Measurements from ENCODE around the gene MCAM. TPM values are rescaled to one million over a fixed set of nuclear protein-coding genes. Genes with fewer than 3 reads are reported as not detected.
A peak's percentile ranks its signal among the peaks of the same experiment; 100 is the strongest.

MCAM gene
- total RNA-seq, 1 donor, result 11.2 TPM

- no peaks in the 10 kb centered on the region for H3K9me3 ChIP-seq (ENCODE audit: low read depth, low read length)
- H3K4me2 ChIP-seq (ENCODE audit: insufficient read depth, low read length), result peak overlapping the region; percentile 99
- peaks cover 7% of the 10 kb centered on the region for H3K27me3 ChIP-seq (ENCODE audit: insufficient read depth, low read length)
- no peaks in the 10 kb centered on the region for H3K36me3 ChIP-seq (ENCODE audit: insufficient read depth, low read length)
- peak; percentile 99 for DNase-seq (ENCODE audit: insufficient read length, low spot score, missing footprints)
- no peaks in the 10 kb centered on the region for H4K20me1 ChIP-seq (ENCODE audit: insufficient read depth, low read length)
- H3K27ac ChIP-seq (ENCODE audit: low read depth, low read length), result peak overlapping the region; percentile 47
- H3K79me2 ChIP-seq (ENCODE audit: insufficient read depth, low read length), result no peaks in the 10 kb centered on the region
- TF ChIP-seq CTCF (IDR thresholded peaks at IDR 0.05; ENCODE audit: extremely low read depth, low read depth, low read length), result peak; percentile 71
- peaks cover 14% of the 10 kb centered on the region for H3K4me1 ChIP-seq (ENCODE audit: insufficient read depth, low read length)
- H3K4me3 ChIP-seq (ENCODE audit: insufficient read depth, low read length), result peak overlapping the region; percentile 82
- H2AFZ ChIP-seq (ENCODE audit: low read length), result peak overlapping the region; percentile 96
These were observed 39.6 kb upstream of the MCAM start for GRCh38 chr11:119356349-119357031.

- Histone ChIP-seq H3K4me3 (ENCODE audit: insufficient read depth, low read length) (no peak overlapping the region), H3K36me3 (ENCODE audit: insufficient read depth, low read length) (no peaks in the 10 kb centered on the region), H3K4me2 (ENCODE audit: insufficient read depth, low read length) (no peak overlapping the region), H2AFZ (ENCODE audit: low read length) (no peak overlapping the region), H3K4me1 (ENCODE audit: insufficient read depth, low read length) (peaks cover 5% of the 10 kb centered on the region), H3K9me3 (ENCODE audit: low read depth, low read length) (no peaks in the 10 kb centered on the region), H3K27ac (ENCODE audit: low read depth, low read length) (no peak overlapping the region), H4K20me1 (ENCODE audit: insufficient read depth, low read length) (no peaks in the 10 kb centered on the region), H3K79me2 (ENCODE audit: insufficient read depth, low read length) (no peaks in the 10 kb centered on the region), H3K27me3 (ENCODE audit: insufficient read depth, low read length) (peaks cover 7% of the 10 kb centered on the region)
- TF ChIP-seq CTCF (IDR thresholded peaks at IDR 0.05; ENCODE audit: extremely low read depth, low read depth, low read length), result no peak
- peak; percentile 73 for DNase-seq (ENCODE audit: insufficient read length, low spot score, missing footprints)
These were observed 38.3 kb upstream of the MCAM start for GRCh38 chr11:119355091-119355843.

GRCh38 chr11:119352857-119353260 lies 35.9 kb upstream of the MCAM start:
- Histone ChIP-seq H3K9me3 (ENCODE audit: low read depth, low read length) (no peaks in the 10 kb centered on the region), H3K4me2 (ENCODE audit: insufficient read depth, low read length) (no peak overlapping the region), H3K36me3 (ENCODE audit: insufficient read depth, low read length) (no peaks in the 10 kb centered on the region), H3K27ac (ENCODE audit: low read depth, low read length) (no peak overlapping the region), H3K4me1 (ENCODE audit: insufficient read depth, low read length) (peaks cover 5% of the 10 kb centered on the region), H3K27me3 (ENCODE audit: insufficient read depth, low read length) (peaks cover 11% of the 10 kb centered on the region), H3K79me2 (ENCODE audit: insufficient read depth, low read length) (no peaks in the 10 kb centered on the region), H4K20me1 (ENCODE audit: insufficient read depth, low read length) (no peaks in the 10 kb centered on the region), H2AFZ (ENCODE audit: low read length) (no peak overlapping the region), H3K4me3 (ENCODE audit: insufficient read depth, low read length) (no peak overlapping the region)
- no peak for TF ChIP-seq CTCF (IDR thresholded peaks at IDR 0.05; ENCODE audit: extremely low read depth, low read depth, low read length)
- DNase-seq (ENCODE audit: insufficient read length, low spot score, missing footprints), result peak; percentile 75

- Histone ChIP-seq H3K27ac (ENCODE audit: low read depth, low read length) (no peak overlapping the region), H3K4me3 (ENCODE audit: insufficient read depth, low read length) (no peak overlapping the region), H3K27me3 (ENCODE audit: insufficient read depth, low read length) (peaks cover 18% of the 10 kb centered on the region), H3K4me1 (ENCODE audit: insufficient read depth, low read length) (peaks cover 1% of the 10 kb centered on the region), H4K20me1 (ENCODE audit: insufficient read depth, low read length) (no peaks in the 10 kb centered on the region), H2AFZ (ENCODE audit: low read length) (no peak overlapping the region), H3K9me3 (ENCODE audit: low read depth, low read length) (no peaks in the 10 kb centered on the region), H3K36me3 (ENCODE audit: insufficient read depth, low read length) (no peaks in the 10 kb centered on the region), H3K79me2 (ENCODE audit: insufficient read depth, low read length) (no peaks in the 10 kb centered on the region), H3K4me2 (ENCODE audit: insufficient read depth, low read length) (no peak overlapping the region)
- TF ChIP-seq CTCF (IDR thresholded peaks at IDR 0.05; ENCODE audit: extremely low read depth, low read depth, low read length), result no peak
- no peak for DNase-seq (ENCODE audit: insufficient read length, low spot score, missing footprints)
These were observed 34.3 kb upstream of the MCAM start for GRCh38 chr11:119351232-119351631.

All from osteoblast (primary cell).